GDM1 (cell line): Measurements from ENCODE around the gene CPNE7.
A peak's percentile ranks its signal among the peaks of the same experiment; 100 is the strongest.

ENCODE experiments used
- DNase-seq: peaks from one replicate; lab custom pipeline; 2025; lab: John Stamatoyannopoulos, UW

Gene CPNE7

GRCh38 chr16:89549007-89549700 is 26.4 kb upstream of the CPNE7 start:
- DNase-seq: no peak

- DNase-seq: no peak
Observed at GRCh38 chr16:89550421-89551007, 25.0 kb upstream of the CPNE7 start.

GRCh38 chr16:89552329-89552728 is 23.2 kb upstream of the CPNE7 start:
- DNase-seq: no peak

GRCh38 chr16:89552913-89553312 is 22.6 kb upstream of the CPNE7 start:
- DNase-seq: no peak

- DNase-seq: no peak
Observed at GRCh38 chr16:89553733-89554132, 21.8 kb upstream of the CPNE7 start.

GRCh38 chr16:89554343-89554742 is 21.2 kb upstream of the CPNE7 start:
- DNase-seq: no peak

- DNase-seq: no peak
Observed at GRCh38 chr16:89555265-89555664, 20.3 kb upstream of the CPNE7 start.

GRCh38 chr16:89555780-89556179 is 19.8 kb upstream of the CPNE7 start:
- DNase-seq: no peak

GRCh38 chr16:89556750-89557689 is 18.5 kb upstream of the CPNE7 start:
- DNase-seq: peak; percentile 25

GRCh38 chr16:89557690-89558490 is 17.7 kb upstream of the CPNE7 start:
- no peak for DNase-seq

- peak; percentile 93 for DNase-seq
Observed at GRCh38 chr16:89560378-89561141, 15.0 kb upstream of the CPNE7 start, which contains the start of gene RPL13. RPL13 (plus strand) TSS chr16:89560682; CDS start chr16:89560960, 278 bp downstream.

- no peak for DNase-seq
Observed at GRCh38 chr16:89561142-89561883, 14.2 kb upstream of the CPNE7 start.

GRCh38 chr16:89561884-89562599 is 13.5 kb upstream of the CPNE7 start:
- DNase-seq: no peak

- no peak for DNase-seq
Observed at GRCh38 chr16:89562939-89563338, 12.6 kb upstream of the CPNE7 start.

GRCh38 chr16:89563639-89564392 is 11.7 kb upstream of the CPNE7 start:
- DNase-seq: no peak

- no peak for DNase-seq
Observed at GRCh38 chr16:89564476-89565255, 10.9 kb upstream of the CPNE7 start.

- DNase-seq: no peak
Observed at GRCh38 chr16:89565256-89565505, 10.4 kb upstream of the CPNE7 start.
